Keratinocyte (primary cell): ENCODE measurements around the gene SYNPR. TPM values are rescaled to one million over a fixed set of nuclear protein-coding genes. Genes with fewer than 3 reads are reported as not detected.

Experiments used
- DNase-seq: peaks from one replicate; pipeline ENCODE4 v3.0.0-alpha.2; 2011; ENCODE audit warnings: low read depth, missing footprints, low spot score
- FAIRE-seq: peaks from 2 replicates; lab custom pipeline; 2011; peaks lifted over from hg19 to GRCh38; lab: Jason Lieb, UNC
- H2AFZ ChIP-seq: 2 replicates; pipeline ENCODE4 v1.6.0; 2012; ENCODE audit warnings: low read length, control low read depth, inconsistent platforms; ENCODE audit not compliant: control insufficient read depth
- H3K27ac ChIP-seq: 2 replicates; pipeline ENCODE4 v1.5.1; 2011; ENCODE audit warnings: low read length; ENCODE audit not compliant: control insufficient read depth, insufficient read depth
- H3K27me3 ChIP-seq: 3 replicates; pipeline ENCODE4 v1.6.0; 2011; ENCODE audit warnings: low read length; ENCODE audit not compliant: control insufficient read depth, insufficient read depth; ENCODE audit errors: extremely low read depth
- H3K36me3 ChIP-seq, 2 experiments: 2 replicates in 1 of 2; 3 replicates in 1 of 2; pipeline ENCODE4 v1.5.1; 2011; ENCODE audit warnings: low read length in 2 of 2, mild to moderate bottlenecking in 1 of 2; ENCODE audit not compliant: control insufficient read depth in 2 of 2, insufficient read depth in 2 of 2; ENCODE audit errors: extremely low read depth in 1 of 2
- H3K4me1 ChIP-seq: 3 replicates; pipeline ENCODE4 v1.5.1; 2011; ENCODE audit warnings: low read length; ENCODE audit not compliant: control insufficient read depth, insufficient read depth; ENCODE audit errors: extremely low read depth
- H3K4me2 ChIP-seq: 3 replicates; pipeline ENCODE4 v1.6.0; 2011; ENCODE audit warnings: low read depth, low read length; ENCODE audit not compliant: control insufficient read depth, insufficient read depth; ENCODE audit errors: extremely low read depth
- H3K4me3 ChIP-seq, 3 experiments: fragments of 200-600 bp in 1 of 3; sonication (generic) in 1 of 3; 2 replicates in 2 of 3; 3 replicates in 1 of 3; pipeline ENCODE4 v1.5.1; 2011 to 2016; ENCODE audit warnings: low read length in 3 of 3, mild to moderate bottlenecking in 3 of 3, control low read depth in 2 of 3, inconsistent platforms in 1 of 3, low read depth in 1 of 3, mixed read lengths in 1 of 3, mixed run types in 1 of 3, moderate library complexity in 1 of 3; ENCODE audit not compliant: control insufficient read depth in 2 of 3, insufficient read depth in 2 of 3; ENCODE audit errors: extremely low read depth in 1 of 3
- H3K79me2 ChIP-seq: 2 replicates; pipeline ENCODE4 v1.6.0; 2012; ENCODE audit warnings: low read length; ENCODE audit not compliant: control insufficient read depth, insufficient read depth
- H3K9ac ChIP-seq: 3 replicates; pipeline ENCODE4 v1.6.0; 2011; ENCODE audit warnings: low read length; ENCODE audit not compliant: control insufficient read depth, insufficient read depth; ENCODE audit errors: extremely low read depth
- H3K9me1 ChIP-seq: 3 replicates; pipeline ENCODE4 v1.6.0; 2011; ENCODE audit warnings: low read length; ENCODE audit not compliant: control insufficient read depth, insufficient read depth; ENCODE audit errors: extremely low read depth
- H3K9me3 ChIP-seq: 2 replicates; pipeline ENCODE4 v1.5.1; 2012; ENCODE audit warnings: low read depth, low read length; ENCODE audit not compliant: control insufficient read depth
- H4K20me1 ChIP-seq: 3 replicates; pipeline ENCODE4 v1.6.0; 2011; ENCODE audit warnings: low read length; ENCODE audit not compliant: control insufficient read depth, insufficient read depth; ENCODE audit errors: extremely low read depth
- EZH2 ChIP-seq: IDR thresholded peaks from one replicate; pipeline ENCODE4 v1.6.1; 2012; ENCODE audit warnings: inconsistent platforms, mild to moderate bottlenecking, low read length, moderate library complexity
- dilution Hi-C: fragments of 300-500 bp; cut with MboI; formaldehyde crosslinking; loops from one replicate; pipeline ENCODE4 v1.7.0; 2020; ENCODE audit warnings: low sequenced_read_pairs; ENCODE audit not compliant: extremely low pct_ligation_motif_present
- polyA plus RNA-seq, 5 experiments: library from polyadenylated mRNA; depleted of rRNA in 3 of 5; stranded (reverse) in 3 of 5; stranded (forward) in 1 of 5; unstranded in 1 of 5; fragments of >200 nt; gene quantifications; 1 replicate in 1 of 5; 2 replicates in 3 of 5; 3 replicates in 1 of 5; pipeline versions ENCODE4 v1.2.1 to v1.2.3, GENCODE V29; 2011 to 2012; ENCODE audit warnings: missing spikeins in 2 of 5, low read depth in 1 of 5, low replicate concordance in 1 of 5
- TF ChIP-seq, protein P1 (sequence below), 3 experiments: IDR thresholded peaks in 1 of 3; conservative IDR thresholded peaks in 1 of 3; optimal IDR thresholded peaks in 1 of 3; 2 replicates in 2 of 3; 3 replicates in 1 of 3; pipeline versions ENCODE3 to v1.5.1; 2011; ENCODE audit warnings: low read length in 3 of 3, mild to moderate bottlenecking in 3 of 3, moderate library complexity in 2 of 3, control low read depth in 1 of 3, inconsistent platforms in 1 of 3; ENCODE audit not compliant: insufficient read depth in 2 of 3; ENCODE audit errors: extremely low read depth in 1 of 3

The SYNPR gene
- polyA plus RNA-seq, 1 donor (not counting 4 experiments of a cell fraction or from before 2014, with no cell fraction given): not detected

DNA sequence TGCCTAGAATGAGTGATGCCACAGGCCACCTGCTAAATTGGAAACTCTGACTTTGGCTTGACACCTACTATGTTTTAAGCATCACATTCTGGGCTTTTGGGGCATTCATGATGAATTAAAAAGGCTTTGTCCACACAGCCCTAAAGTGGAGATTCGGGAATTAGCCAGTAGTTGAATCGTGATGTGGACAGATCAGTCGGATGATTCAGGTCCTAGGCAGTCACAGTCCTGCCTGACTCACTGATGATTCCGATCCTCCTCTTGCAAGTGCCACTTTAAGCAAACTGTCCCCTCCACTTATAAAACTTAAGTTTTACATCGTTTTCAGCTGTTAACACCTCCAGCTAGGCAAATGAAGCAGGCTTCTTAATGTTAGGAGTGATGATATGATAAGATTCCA, 75.3 kb downstream of the SYNPR start:
- H3K27me3 ChIP-seq: no peaks in the 10 kb centered on the region
- H3K36me3 ChIP-seq: no peaks in the 10 kb centered on the region
- no peaks in the 10 kb centered on the region for H4K20me1 ChIP-seq
- DNase-seq (no peak), FAIRE-seq (no peak)
- H3K9me1 ChIP-seq: no peaks in the 10 kb centered on the region
- no peak overlapping the region for H2AFZ ChIP-seq
- H3K4me1 ChIP-seq: no peaks in the 10 kb centered on the region
- H3K4me2 ChIP-seq: no peak overlapping the region
- dilution Hi-C loops: no loop called here
- no peaks in the 10 kb centered on the region for H3K79me2 ChIP-seq
- no peak overlapping the region for H3K27ac ChIP-seq
- no peak overlapping the region for H3K9ac ChIP-seq
- H3K9me3 ChIP-seq: no peaks in the 10 kb centered on the region
- no peak overlapping the region for H3K4me3 ChIP-seq
- TF ChIP-seq, protein P1, sequence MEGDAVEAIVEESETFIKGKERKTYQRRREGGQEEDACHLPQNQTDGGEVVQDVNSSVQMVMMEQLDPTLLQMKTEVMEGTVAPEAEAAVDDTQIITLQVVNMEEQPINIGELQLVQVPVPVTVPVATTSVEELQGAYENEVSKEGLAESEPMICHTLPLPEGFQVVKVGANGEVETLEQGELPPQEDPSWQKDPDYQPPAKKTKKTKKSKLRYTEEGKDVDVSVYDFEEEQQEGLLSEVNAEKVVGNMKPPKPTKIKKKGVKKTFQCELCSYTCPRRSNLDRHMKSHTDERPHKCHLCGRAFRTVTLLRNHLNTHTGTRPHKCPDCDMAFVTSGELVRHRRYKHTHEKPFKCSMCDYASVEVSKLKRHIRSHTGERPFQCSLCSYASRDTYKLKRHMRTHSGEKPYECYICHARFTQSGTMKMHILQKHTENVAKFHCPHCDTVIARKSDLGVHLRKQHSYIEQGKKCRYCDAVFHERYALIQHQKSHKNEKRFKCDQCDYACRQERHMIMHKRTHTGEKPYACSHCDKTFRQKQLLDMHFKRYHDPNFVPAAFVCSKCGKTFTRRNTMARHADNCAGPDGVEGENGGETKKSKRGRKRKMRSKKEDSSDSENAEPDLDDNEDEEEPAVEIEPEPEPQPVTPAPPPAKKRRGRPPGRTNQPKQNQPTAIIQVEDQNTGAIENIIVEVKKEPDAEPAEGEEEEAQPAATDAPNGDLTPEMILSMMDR (optimal IDR thresholded peaks at IDR 0.05 in 1 of 3, IDR thresholded peaks at IDR 0.05 in 1 of 3, conservative IDR thresholded peaks at IDR 0.05 in 1 of 3; ENCODE audit: extremely low read depth in 1 of 3, insufficient read depth in 2 of 3, low read length in 3 of 3): no peak
- no peak for TF ChIP-seq EZH2

DNA sequence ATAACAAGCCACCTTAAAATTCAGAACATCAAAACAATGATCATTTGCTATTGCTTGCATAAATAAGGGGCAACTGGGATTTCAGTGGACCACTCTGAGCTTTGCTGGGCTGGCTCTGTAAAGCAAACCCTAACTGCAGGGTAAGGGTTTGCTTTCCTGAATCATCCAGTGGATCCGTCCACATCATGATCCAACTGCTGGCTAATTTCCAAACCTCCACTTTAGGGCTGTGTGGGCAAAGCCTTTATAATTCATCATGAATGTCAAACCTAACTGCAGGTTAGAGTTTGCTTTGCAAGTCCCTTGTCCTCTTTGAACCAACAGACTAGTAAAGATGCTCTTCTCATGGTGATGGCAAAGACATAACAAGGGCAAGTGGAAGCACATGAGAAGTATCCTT, 76.1 kb downstream of the SYNPR start:
- no peaks in the 10 kb centered on the region for H3K27me3 ChIP-seq
- no peaks in the 10 kb centered on the region for H3K79me2 ChIP-seq
- H3K4me1 ChIP-seq: no peaks in the 10 kb centered on the region
- H3K4me2 ChIP-seq: no peak overlapping the region
- no peaks in the 10 kb centered on the region for H3K9me3 ChIP-seq
- no peak for TF ChIP-seq EZH2
- TF ChIP-seq, protein P1 (optimal IDR thresholded peaks at IDR 0.05 in 1 of 3, IDR thresholded peaks at IDR 0.05 in 1 of 3, conservative IDR thresholded peaks at IDR 0.05 in 1 of 3; ENCODE audit: extremely low read depth in 1 of 3, insufficient read depth in 2 of 3, low read length in 3 of 3): no peak
- H2AFZ ChIP-seq: no peak overlapping the region
- dilution Hi-C loops: no loop called here
- H3K27ac ChIP-seq: no peak overlapping the region
- H4K20me1 ChIP-seq: no peaks in the 10 kb centered on the region
- DNase-seq: no peak
- no peaks in the 10 kb centered on the region for H3K36me3 ChIP-seq
- H3K4me3 ChIP-seq: no peak overlapping the region
- H3K9ac ChIP-seq: no peak overlapping the region
- no peaks in the 10 kb centered on the region for H3K9me1 ChIP-seq
- FAIRE-seq: no peak
